HG03460 (cell line): ENCODE data around the gene LPP.

ENCODE experiments used
- ATAC-seq: cut with Tn5 transposase; IDR thresholded peaks from one replicate; pipeline ENCODE4 v1.9.1; 2021; ENCODE audit not compliant: unreplicated experiment

Gene LPP

DNA sequence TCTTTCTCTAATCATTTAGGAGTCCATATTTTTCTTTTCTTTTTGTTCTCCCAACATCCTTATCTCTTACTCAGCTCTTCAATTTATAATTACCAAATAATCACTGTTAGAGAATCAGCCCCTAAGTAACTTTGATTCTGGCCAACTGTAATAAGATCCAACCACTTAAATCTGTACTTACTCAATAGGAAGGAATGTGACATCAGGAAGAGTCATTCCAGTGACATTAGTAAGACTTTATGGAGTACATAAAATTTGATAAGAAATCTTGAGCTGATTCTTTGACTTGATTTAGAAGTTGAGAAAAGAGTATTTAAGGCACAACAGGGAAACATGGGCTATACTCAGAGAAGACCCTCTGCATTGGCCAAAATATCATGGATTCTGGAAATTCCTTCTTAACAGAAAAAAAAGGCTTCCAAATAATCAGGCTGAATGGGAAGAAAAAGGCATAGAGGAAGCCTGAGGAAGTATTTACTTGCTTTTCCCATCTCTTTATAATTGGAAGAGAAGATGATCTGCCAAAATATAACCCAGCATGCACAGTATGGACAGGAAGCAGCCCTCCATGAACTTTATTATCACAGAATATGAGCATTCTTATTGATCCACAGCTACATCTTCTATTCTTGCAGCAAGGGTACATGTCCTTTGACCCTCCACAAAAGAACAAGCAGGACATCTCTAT lies 728.1 kb downstream of the LPP start:
- ATAC-seq = no peak

DNA sequence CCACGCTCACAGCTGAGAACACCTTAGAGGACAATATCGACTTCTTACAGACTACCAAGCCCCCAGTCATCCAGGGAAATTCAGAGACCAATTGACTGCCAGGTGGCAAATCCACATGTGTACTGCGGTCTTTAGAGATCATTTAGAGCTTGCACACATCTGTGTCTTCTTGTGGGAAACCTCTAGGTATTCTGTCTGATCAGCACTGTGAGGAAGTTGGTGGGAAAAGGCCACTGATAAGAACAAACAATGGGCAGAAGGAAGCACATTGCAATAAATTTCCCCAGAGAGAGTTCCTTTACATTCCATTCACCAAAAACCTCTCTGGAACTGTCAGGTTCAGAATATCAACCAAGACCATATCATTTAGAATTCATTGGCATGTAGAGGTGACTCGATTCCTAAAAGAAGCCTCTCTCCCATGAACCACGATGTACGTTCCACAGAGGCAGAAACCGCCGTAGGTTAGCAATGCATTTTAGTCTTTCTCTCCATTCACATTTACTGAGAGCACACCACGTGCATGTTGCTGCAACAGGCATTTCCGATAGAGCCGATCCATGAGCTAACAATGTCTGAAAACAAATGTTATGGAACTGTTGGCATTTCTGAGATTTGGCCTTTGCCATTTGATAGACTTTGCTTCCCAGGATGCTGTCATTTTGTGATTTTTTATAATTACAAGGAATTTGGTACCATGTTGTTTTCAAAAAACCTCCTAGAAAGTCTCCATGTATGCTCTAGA lies 730.5 kb downstream of the LPP start:
- ATAC-seq = no peak

DNA sequence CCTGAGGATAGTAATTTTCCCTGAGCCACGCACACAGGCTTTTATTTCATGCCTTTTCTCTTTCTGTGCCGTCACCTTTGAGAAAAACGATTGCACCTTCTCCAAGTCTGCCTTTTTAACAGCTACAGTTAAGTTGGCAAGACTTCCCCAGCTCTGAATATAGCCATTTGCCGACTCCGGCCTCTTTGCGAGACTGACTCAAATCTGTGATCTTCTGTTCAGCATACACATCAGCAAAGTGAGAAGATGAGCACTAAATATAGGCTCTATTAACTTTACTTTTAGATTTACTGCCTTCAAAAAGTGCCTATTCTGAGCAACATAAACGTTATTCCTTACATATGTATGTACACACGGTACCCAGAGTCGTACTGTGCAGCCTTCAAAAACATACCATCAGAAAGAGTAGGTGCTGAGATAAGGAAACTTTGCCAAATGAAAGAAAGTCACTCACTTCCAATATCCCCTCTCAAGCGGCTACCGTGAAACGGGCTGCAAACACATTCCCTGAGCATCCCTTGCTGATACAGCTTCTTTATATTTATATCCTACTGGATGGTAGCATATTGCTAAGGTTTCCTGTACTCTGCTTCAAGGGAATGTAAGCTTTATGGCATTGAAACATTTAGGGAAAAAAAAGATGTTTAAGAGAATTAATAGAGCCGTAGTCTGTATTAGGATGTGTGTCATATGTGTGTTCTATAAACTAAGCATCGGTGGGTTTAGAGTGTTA lies 734.5 kb downstream of the LPP start:
- no peak for ATAC-seq

DNA sequence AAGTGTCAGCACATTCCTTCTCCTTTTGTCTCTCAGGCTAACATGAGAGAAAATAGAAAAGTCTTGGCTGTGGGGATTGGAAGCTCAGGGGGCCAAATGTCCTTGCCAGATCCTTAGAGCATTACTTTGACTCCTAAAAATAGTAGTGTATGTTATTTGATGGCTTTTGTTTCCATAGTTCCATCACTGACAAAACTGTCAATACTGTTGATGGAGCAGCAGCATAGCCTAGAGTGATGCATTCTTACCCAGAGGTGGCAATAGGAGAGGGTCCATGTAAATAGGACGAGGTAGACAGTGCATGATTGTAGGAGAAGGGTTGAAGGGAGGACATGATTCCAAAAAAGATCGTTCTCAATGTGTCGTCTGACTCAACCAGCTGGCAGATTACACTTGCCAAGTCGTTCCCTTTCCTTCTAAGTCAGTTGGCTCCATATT lies 735.1 kb downstream of the LPP start:
- ATAC-seq = no peak

DNA sequence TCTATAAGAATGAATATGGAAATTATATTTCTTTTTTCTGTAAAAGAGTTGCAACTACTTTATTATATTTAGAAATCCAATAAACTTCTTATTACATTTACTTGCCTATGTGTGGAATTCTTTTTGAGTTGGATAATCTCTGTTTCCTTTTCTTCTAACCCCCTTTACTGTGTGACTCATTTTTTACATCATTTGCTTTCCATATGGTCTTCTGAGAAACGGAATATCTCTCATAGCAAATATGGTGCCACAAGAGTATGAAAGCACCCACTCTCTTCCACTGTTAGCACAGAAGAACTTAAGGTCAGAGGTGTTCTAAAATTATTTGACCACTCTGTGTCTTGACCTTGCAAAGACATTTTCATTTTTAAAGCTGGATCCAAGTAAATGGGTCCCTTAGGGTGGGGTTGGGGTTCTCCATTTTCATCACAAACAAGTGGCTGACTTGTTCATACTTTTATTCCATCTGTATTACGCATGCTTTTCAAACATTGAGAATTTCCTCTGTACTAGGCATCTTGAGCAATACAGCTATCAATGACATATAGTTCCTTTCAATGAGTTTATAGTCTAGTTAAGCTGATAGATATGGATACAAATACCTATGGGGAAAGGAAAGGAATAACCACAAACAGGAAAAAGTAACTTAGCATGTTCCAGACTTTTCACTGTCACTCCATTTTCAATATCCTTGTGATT lies 736.8 kb downstream of the LPP start:
- no peak for ATAC-seq

GRCh38 chr3:188899881-188900280 lies 745.9 kb downstream of the LPP start:
- no peak for ATAC-seq

GRCh38 chr3:188900421-188900951 lies 746.5 kb downstream of the LPP start:
- no peak for ATAC-seq

DNA sequence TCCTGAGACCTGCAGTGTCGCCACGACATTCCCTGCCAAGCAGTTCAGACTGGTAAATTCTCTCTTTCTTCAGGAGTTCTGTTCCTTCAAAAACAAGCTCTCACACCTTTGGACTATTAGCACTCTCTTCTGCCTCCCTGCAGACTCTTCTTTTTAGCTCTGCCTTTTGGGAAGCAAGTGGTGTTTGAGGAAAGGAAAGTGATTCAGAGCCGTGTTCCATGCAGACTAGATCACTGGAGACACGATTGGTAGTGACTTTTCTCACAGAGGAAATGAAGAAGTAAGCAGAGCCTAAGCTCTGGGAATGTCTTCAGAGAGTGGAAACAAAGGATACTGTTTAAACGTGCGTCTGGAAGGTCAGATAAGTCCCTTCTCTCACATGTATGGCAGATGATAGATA lies 747.2 kb downstream of the LPP start:
- ATAC-seq = no peak

- ATAC-seq = no peak
Measured at GRCh38 chr3:188901671-188902287, 747.8 kb downstream of the LPP start.

- no peak for ATAC-seq
Measured at GRCh38 chr3:188904670-188905069, 750.7 kb downstream of the LPP start.

DNA sequence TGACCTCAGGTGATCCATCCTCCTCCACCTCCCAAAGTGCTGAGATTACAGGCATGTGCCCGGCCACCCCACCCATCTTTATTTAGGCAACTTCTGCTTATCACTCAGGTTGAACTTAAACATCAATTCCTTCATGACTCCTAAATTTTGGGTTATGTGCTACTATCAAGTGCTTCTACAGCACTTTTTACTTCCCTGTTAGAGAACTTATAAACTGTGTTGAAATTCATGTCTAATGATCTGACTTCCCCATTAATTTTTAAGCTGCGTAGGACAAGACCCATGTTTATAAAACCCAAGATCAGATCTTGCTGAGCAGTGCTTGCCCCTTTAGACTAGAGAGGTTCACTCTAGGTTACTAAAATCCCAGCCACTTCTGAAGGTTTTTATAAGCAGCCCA lies 751.6 kb downstream of the LPP start:
- ATAC-seq = no peak

DNA sequence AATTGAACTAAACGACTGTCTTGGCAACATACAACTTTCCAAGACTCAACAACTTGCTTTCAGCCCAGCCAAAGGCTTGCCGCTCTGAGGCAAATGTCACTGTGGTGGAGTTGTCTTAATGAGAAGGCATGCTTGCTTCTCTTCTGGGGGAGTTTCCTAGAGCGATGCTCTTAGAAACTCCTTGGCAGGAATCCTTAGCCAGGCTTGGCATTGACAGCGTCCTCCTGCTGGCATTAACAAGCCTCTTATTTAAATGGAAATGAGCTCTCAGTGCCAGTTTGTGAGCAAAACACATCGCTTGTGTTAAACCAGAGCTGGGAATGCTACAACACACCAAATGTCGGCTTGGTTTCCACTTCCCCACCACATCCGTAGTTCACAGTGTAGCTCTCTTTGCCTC lies 752.3 kb downstream of the LPP start:
- no peak for ATAC-seq

GRCh38 chr3:188908002-188908850 lies 754.3 kb downstream of the LPP start:
- ATAC-seq = no peak

DNA sequence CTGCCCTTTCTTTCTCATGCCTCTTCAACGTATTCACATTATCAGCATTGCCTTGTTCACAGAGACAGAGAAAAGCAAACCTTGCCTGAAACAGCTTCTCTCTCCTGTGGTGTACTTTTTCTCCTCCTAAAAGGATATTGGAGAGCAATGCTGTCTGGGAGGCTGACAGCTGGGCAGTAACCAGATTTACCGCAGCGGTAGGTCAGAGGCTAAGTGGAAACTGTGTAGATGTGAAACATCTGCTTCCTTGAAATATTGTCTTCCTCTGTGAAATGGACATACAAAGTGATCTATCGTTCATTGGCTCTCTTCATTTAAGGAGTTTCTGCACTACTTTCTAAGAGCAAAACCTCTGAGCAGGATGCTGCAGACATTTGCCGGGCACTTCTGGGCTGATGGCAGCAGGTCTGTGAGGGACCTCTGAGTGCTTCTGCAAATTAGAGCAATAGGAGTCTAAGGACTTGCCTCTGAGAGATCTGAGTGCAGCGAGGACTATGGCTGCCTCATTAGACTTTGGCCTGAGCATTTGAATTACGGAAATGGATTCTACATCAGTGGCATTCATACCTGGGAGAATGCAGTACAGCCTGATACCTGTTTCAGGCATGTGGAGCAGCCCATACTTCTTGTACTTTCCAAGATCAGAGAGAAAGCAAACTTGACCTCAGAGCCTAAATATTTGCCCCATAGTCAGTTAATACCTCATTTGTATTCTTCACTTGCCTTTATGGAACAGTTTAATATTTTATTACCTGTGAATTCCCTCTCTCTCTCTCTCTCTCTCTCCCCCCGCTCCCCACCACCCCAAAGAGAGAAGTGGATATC lies 757.3 kb downstream of the LPP start:
- no peak for ATAC-seq

DNA sequence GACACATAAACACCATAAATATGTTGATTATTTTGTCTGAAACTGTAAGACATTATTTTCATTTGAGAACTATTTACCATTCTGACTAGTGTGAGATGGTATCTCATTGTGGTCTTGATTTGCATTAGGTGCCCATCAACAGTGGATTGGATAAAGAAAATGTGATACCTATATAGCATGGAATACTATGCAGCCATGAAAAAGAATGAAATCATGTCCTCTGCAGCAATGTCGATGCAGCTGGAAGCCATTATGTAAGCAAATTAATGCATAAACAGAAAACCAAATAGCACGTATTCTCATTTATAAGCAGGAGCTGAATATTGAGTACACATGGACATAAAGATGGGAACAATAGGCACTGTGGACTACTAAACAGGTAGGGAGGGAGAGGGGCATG lies 759.1 kb downstream of the LPP start:
- ATAC-seq = no peak

DNA sequence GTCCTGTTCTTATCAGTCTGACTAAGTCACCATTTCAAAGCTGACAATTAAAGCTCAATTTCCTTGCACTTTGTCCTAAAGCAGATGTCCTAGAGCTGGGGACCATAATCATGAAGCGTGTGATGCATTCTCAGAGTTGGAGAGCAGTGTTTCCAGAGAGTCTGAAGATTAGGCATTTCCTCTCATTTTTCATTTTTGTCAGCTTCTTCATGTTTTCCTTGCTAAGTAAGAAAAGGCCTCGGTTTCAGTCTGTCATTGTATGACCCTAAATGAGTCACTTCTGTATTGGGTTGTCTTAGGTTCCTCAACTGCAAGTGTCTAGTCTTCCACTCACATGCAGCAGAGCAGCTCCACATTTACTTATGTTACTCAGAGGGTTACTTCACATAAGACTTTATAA lies 760.6 kb downstream of the LPP start:
- ATAC-seq = no peak

DNA sequence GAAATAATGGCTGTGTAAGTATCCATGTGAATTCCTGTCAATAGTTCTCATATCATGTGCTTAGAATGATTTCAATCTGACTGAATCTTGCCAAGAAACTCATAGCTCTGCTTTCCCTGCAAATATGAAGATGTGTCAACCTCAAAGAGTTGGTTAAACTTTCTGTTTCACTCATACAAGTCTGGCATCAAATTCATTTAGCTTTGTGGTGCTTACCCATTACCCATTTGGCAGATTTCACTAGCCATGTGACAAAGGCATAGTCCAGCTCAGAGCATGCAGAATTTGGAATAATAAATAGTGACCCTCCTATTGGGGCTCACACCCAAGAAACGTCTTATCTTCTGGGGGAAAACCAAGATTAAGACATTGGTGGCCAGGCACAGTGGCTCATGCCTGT lies 761.2 kb downstream of the LPP start:
- ATAC-seq = no peak

DNA sequence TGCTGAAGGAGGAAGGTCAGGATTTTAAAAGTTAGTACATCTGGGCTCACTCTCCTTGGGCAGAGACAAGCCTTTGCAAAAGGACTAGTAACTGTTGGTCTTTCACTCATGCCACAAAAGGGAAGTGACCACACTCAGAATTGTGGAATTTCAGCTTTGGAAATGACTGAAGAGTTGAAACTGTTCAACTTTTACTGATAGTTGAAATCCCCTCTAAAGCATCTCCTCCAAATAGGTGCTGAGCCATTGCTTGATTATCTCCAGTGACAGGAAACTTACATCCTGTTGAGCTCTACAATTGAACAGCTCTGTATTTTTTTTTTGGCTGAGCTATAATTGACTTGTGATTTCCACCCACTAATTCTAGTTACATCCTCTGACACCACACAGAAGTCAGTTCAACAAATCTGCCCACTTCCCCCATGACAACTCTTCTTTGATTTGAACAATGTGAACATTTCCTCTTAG lies 763.0 kb downstream of the LPP start:
- ATAC-seq = no peak

DNA sequence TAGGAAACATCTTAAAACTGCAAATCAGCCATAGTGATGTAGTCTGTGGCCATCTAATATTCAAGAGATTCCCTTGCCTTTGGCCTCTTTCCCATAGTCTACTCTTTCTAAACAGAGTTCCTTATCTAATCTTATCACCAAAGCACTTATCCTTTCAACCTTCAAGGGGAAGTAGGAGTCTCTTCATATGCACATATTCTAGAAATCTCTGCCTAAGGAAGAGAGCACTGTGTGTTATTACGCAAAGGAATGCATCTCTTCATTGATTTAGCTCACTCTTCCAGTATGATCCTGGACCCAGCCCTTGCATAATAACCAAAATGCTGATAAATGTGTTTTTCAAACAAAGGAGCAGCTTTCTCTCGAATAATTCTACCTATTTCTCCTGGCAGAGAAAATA lies 764.1 kb downstream of the LPP start:
- ATAC-seq = no peak
